ENCODE results near the gene P2RY6. TPM values are rescaled to one million over a fixed set of nuclear protein-coding genes. Genes with fewer than 3 reads are reported as not detected.
A peak's percentile ranks its signal among the peaks of the same experiment; 100 is the strongest.

Gene P2RY6
- total RNA-seq, 2 donors from 2014 or later: 0.31 to 0.37 TPM

GRCh38 chr11:73274722-73275380, 2.7 kb downstream of the P2RY6 start:
- no peaks in the 10 kb centered on the region for H3K27me3 ChIP-seq (ENCODE audit: control insufficient read depth, insufficient read depth, low read length, poor library complexity, severe bottlenecking)
- TF ChIP-seq CTCF (conservative IDR thresholded peaks at IDR 0.05): no peak
- H3K4me1 ChIP-seq (ENCODE audit: control insufficient read depth, insufficient read depth, low read length): peaks cover 13% of the 10 kb centered on the region
- H3K36me3 Mint-ChIP-seq (ENCODE audit: low read depth): no peaks in the 10 kb centered on the region
- no peak overlapping the region for H3K27ac ChIP-seq (ENCODE audit: low read depth, low read length)
- DNase-seq: peak; percentile 44
- WGBS, 2 experiments (ENCODE audit: insufficient coverage in 1 of 2, insufficient read length in 1 of 2): 91 to 92% methylated on average over 6 to 11 of the region's 11 CpGs
- H3K36me3 ChIP-seq (ENCODE audit: control insufficient read depth, insufficient read depth, low read length): no peaks in the 10 kb centered on the region
- no peaks in the 10 kb centered on the region for H3K9me3 Mint-ChIP-seq
- no peak overlapping the region for H3K9ac ChIP-seq (ENCODE audit: extremely low read depth, low read length, poor library complexity, severe bottlenecking)
- H3K27ac Mint-ChIP-seq: no peak overlapping the region
- H3K4me3 Mint-ChIP-seq: no peak overlapping the region
- peaks cover 32% of the 10 kb centered on the region for H3K4me1 Mint-ChIP-seq
- no peaks in the 10 kb centered on the region for H3K9me3 ChIP-seq (ENCODE audit: control insufficient read depth, low read length)
- H3K4me3 ChIP-seq (ENCODE audit: low read length): no peak overlapping the region
- H3K27me3 Mint-ChIP-seq (ENCODE audit: insufficient read depth): no peaks in the 10 kb centered on the region

GRCh38 chr11:73275381-73275750, 3.2 kb downstream of the P2RY6 start:
- Histone ChIP-seq H3K27ac (ENCODE audit: low read depth, low read length) (no peak overlapping the region), H3K4me3 (ENCODE audit: low read length) (no peak overlapping the region), H3K9me3 (ENCODE audit: control insufficient read depth, low read length) (no peaks in the 10 kb centered on the region), H3K4me1 (ENCODE audit: control insufficient read depth, insufficient read depth, low read length) (peaks cover 13% of the 10 kb centered on the region), H3K9ac (ENCODE audit: extremely low read depth, low read length, poor library complexity, severe bottlenecking) (no peak overlapping the region), H3K36me3 (ENCODE audit: control insufficient read depth, insufficient read depth, low read length) (no peaks in the 10 kb centered on the region), H3K27me3 (ENCODE audit: control insufficient read depth, insufficient read depth, low read length, poor library complexity, severe bottlenecking) (no peaks in the 10 kb centered on the region)
- Mint-ChIP-seq H3K9me3 (no peaks in the 10 kb centered on the region), H3K4me1 (peaks cover 32% of the 10 kb centered on the region), H3K4me3 (no peak overlapping the region), H3K27ac (no peak overlapping the region), H3K27me3 (ENCODE audit: insufficient read depth) (no peaks in the 10 kb centered on the region), H3K36me3 (ENCODE audit: low read depth) (no peaks in the 10 kb centered on the region)
- TF ChIP-seq CTCF (conservative IDR thresholded peaks at IDR 0.05): no peak
- WGBS, 2 experiments (ENCODE audit: insufficient coverage in 1 of 2, insufficient read length in 1 of 2): 95 to 98% methylated on average over 4 of the region's 4 CpGs
- DNase-seq: peak; percentile 38

GRCh38 chr11:73277467-73277866, 5.3 kb downstream of the P2RY6 start:
- Histone ChIP-seq H3K27me3 (ENCODE audit: control insufficient read depth, insufficient read depth, low read length, poor library complexity, severe bottlenecking) (no peaks in the 10 kb centered on the region), H3K9me3 (ENCODE audit: control insufficient read depth, low read length) (no peaks in the 10 kb centered on the region), H3K4me1 (ENCODE audit: control insufficient read depth, insufficient read depth, low read length) (peaks cover 3% of the 10 kb centered on the region), H3K36me3 (ENCODE audit: control insufficient read depth, insufficient read depth, low read length) (no peaks in the 10 kb centered on the region), H3K9ac (ENCODE audit: extremely low read depth, low read length, poor library complexity, severe bottlenecking) (no peak overlapping the region), H3K4me3 (ENCODE audit: low read length) (peak overlapping the region; percentile 10), H3K27ac (ENCODE audit: low read depth, low read length) (no peak overlapping the region)
- DNase-seq: peak; percentile 38
- Mint-ChIP-seq H3K9me3 (no peaks in the 10 kb centered on the region), H3K36me3 (ENCODE audit: low read depth) (no peaks in the 10 kb centered on the region), H3K27me3 (ENCODE audit: insufficient read depth) (peaks cover 5% of the 10 kb centered on the region), H3K27ac (no peak overlapping the region), H3K4me1 (peaks cover 12% of the 10 kb centered on the region), H3K4me3 (no peak overlapping the region)
- no peak for TF ChIP-seq CTCF (conservative IDR thresholded peaks at IDR 0.05)
- 80 to 83% methylated on average over 1 to 3 of the region's 3 CpGs for WGBS, 2 experiments (ENCODE audit: insufficient coverage in 1 of 2, insufficient read length in 1 of 2)
